Measurements from ENCODE around the gene ICE2.

Gene ICE2

DNA sequence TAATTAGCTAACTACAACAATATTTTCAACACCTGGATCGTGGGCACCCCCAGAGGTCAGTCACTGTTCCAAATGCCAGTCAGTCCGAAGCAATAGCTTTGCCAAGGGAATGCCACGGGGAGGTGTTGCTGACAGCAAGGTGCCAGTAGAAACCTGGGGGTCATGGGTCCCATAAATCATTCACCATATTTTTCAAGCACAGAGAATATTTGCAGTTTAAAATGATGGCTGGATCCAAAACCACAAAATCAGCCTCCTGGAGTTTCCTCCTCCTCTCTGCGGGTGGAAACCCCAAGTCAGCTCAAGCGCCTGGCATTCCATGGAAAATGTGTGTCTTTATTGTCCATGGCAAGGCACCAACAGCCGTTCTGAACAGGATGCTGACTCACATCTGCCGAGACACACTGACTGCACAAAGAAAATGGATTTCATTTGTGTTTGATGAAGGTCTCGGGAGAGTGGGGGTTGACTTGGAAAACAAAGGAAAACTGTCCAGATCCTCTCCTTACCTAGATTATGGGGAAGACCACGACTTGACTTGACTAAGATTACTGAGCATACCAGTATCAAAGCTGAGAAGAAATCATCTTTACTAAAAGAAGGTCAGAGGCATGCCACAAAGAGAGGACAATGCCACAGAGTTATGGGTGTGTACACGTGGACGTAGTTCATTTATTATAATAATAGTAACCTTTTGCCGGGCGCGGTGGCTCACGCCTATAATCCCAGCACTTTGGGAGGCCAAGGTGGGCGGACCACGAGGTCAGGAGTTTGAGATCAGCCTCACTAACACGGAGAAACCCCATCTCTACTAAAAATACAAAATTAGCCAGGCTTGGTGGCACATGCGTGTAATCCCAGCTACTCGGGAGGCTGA lies 107.5 kb downstream of the ICE2 start:
- DNase-seq (ENCODE audit: low read depth): peak; percentile 99

DNA sequence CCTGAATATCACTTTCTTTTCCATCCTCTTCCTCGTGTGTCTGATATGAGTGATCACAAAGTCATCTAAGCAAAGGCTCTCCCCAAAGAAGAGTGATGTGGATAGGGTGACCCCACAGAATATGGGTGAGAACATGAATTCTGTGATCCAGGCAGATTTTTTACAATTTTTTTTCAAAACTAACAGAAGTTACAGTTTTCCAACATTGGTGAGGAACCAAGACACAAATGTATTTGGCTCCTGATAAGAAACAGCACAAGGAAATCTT lies 108.1 kb downstream of the ICE2 start:
- no peak for DNase-seq (ENCODE audit: low read depth)

DNA sequence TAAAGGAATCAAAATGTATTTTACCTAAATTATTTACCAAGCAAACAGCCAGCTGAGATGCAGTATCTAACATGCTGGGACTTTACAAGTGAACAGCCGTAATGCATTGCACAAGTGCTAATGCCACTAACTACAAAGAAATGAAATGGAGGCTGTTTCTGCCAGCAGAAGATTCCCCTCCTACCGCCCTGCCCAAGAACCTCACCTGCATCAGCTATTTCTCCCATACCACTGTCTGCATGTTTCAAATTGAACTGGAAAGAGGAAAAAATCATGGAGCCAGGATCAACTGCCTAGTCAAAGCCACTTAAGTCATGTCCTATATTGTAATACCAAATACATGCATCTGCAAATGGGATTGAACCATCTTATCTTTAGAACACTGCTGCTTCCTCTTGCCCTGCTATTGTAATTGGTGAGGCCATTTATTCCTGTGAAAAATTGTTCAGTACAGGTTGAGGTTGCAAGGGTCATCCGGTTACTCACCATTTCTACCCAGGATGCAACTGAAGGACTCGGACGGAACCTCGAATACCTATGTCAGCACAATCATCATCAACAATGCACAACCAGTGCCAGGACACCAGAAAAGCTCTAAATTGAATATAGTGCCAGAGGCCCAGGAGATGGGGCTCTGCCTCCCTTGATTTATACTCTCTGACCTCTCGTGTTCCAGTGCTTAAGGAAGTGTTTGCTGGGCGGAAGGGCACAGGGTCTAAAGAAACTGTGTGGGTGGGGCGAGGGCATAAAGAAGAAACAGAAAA lies 108.7 kb downstream of the ICE2 start:
- peak; percentile 77 for DNase-seq (ENCODE audit: low read depth)

DNA sequence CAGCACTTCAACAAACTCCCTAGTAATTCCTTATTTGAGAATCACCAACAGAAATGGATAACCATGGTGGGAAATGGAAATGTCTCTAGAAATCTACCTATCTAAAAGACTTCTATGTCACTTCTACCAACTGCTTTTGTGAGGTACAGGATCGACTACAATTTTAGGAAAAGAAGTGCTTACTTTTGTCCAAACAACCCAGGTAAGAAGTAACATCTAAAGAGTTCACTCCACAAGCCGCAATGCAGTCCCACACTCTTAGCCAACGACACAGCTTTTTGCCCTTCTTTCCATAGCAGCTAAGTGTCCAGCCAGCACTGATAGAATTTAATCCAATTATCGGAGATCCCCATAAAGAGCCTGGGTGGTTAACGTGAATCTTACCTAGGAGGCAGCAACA lies 109.2 kb downstream of the ICE2 start:
- DNase-seq (ENCODE audit: low read depth): no peak
